ENCODE measurements around the gene TM9SF3.

Gene TM9SF3

DNA sequence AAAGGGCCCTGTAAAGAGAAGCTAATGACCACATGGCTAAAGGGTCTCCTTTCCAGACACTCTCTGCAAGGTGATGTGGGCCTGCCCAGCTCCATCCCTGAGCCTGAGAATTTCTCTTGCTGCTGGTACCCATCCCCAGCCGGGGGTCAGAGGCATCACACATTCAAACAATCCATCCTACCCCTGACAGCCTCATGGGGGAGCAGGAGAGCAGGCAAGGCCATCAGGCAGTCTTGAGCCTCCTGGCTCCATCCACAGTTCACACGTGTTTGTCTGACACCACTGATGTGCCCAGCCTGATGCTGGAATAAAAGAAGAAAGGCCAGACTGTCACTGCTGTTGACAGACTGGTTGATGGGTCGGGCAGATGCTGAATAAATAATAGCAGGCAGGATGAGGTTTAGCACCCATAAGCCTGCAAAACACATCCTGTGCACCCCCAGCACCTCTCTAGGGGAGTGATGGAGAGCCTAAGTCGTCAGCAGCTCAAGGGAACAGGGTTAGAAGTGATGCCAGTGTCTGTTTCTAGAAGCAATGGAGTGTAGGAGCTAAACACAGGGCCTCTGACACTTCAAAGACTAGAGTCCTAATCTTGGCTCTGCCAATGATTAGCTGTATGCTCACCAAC lies 116.6 kb downstream of the TM9SF3 start:
- DNase-seq (ENCODE audit: low read depth, low spot score), result peak; percentile 64

DNA sequence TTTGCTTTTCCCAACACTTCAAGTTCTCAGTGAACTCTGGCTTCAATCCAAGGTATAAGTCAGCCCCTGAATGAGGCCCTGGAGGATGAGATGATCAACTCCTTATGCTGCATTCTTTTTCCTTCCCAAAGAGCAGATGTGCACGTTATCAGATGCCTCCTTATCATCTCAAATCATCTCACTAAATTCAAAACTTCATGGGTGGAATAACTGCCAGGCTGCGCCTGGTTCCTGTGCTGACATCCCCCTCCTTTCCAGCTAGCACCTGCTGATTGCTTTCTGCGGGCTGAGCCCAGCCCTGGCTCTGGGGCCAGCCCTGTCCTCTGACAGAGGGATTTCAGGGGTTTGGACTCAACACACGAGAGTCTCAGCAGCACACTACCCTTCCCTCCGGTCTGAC lies 118.0 kb downstream of the TM9SF3 start:
- DNase-seq (ENCODE audit: low read depth, low spot score), result no peak
